ENCODE results near the gene NCS1.

The NCS1 gene

GRCh38 chr9:130215341-130216119 is 43.3 kb downstream of the NCS1 start:
- DNase-seq = no peak

GRCh38 chr9:130217838-130218237 is 45.6 kb downstream of the NCS1 start:
- no peak for DNase-seq

- DNase-seq = no peak
Observed at GRCh38 chr9:130219661-130220096, 47.5 kb downstream of the NCS1 start.

- DNase-seq = no peak
Observed at GRCh38 chr9:130220352-130220751, 48.1 kb downstream of the NCS1 start.

- DNase-seq = no peak
Observed at GRCh38 chr9:130222833-130223232, 50.6 kb downstream of the NCS1 start.

GRCh38 chr9:130225071-130225470 is 52.9 kb downstream of the NCS1 start:
- DNase-seq = no peak

- DNase-seq = no peak
Observed at GRCh38 chr9:130225586-130225985, 53.4 kb downstream of the NCS1 start.

GRCh38 chr9:130226112-130226511 is 53.9 kb downstream of the NCS1 start:
- DNase-seq = no peak

- no peak for DNase-seq
Observed at GRCh38 chr9:130227833-130228232, 55.6 kb downstream of the NCS1 start.

GRCh38 chr9:130229759-130230158 is 57.6 kb downstream of the NCS1 start:
- no peak for DNase-seq

GRCh38 chr9:130230631-130231030 is 58.4 kb downstream of the NCS1 start:
- no peak for DNase-seq

GRCh38 chr9:130232899-130233586 is 60.8 kb downstream of the NCS1 start:
- DNase-seq = no peak

- no peak for DNase-seq
Observed at GRCh38 chr9:130233587-130233945, 61.4 kb downstream of the NCS1 start.

- no peak for DNase-seq
Observed at GRCh38 chr9:130234340-130235260, 62.4 kb downstream of the NCS1 start.

GRCh38 chr9:130235558-130236435 is 63.6 kb downstream of the NCS1 start:
- peak; percentile 31 for DNase-seq

- no peak for DNase-seq
Observed at GRCh38 chr9:130236436-130236985, 64.3 kb downstream of the NCS1 start.

GRCh38 chr9:130237076-130237475 is 64.9 kb downstream of the NCS1 start:
- DNase-seq = no peak

GRCh38 chr9:130237763-130238524 is 65.7 kb downstream of the NCS1 start:
- DNase-seq = no peak

- no peak for DNase-seq
Observed at GRCh38 chr9:130239363-130239695, 67.1 kb downstream of the NCS1 start.

- peak; percentile 54 for DNase-seq
Observed at GRCh38 chr9:130239741-130240241, 67.6 kb downstream of the NCS1 start.

Data from stimulated activated naive CD4-positive, alpha-beta T cell treated with Interleukin-2 at 50 U/mL for 16 hours (primary cell).